Measurements from ENCODE around the gene CPHXL.
A peak's percentile ranks its signal among the peaks of the same experiment; 100 is the strongest.

CPHXL gene

GRCh38 chr16:75726390-75726789 is at the start of gene CPHXL:
Gene CPHXL (minus strand): TSS chr16:75726490. CDS start chr16:75726442, 48 bp downstream.
- TF ChIP-seq NFIC (IDR thresholded peaks at IDR 0.05) (no peak), TAF1 (IDR thresholded peaks at IDR 0.05; ENCODE audit: low read depth) (no peak), EGR1 (IDR thresholded peaks at IDR 0.05) (no peak), CREB1 (IDR thresholded peaks at IDR 0.05; ENCODE audit: low read depth) (no peak), REST (IDR thresholded peaks at IDR 0.05; ENCODE audit: low read depth) (no peak), CEBPB (IDR thresholded peaks at IDR 0.05) (no peak), YY1 (IDR thresholded peaks at IDR 0.05; ENCODE audit: low read depth) (no peak), FOXM1 (IDR thresholded peaks at IDR 0.05; ENCODE audit: borderline replicate concordance, low read depth) (no peak), RAD21 (IDR thresholded peaks at IDR 0.05; ENCODE audit: low read depth) (no peak), TCF12 (IDR thresholded peaks at IDR 0.05; ENCODE audit: low read depth) (no peak), EP300 (IDR thresholded peaks at IDR 0.05; ENCODE audit: borderline replicate concordance) (no peak), ZBTB7A (IDR thresholded peaks at IDR 0.05; ENCODE audit: low read depth) (no peak), TEAD4 (IDR thresholded peaks at IDR 0.05) (no peak), MAX (IDR thresholded peaks at IDR 0.05) (no peak)
- TF ChIP-seq, protein P1, sequence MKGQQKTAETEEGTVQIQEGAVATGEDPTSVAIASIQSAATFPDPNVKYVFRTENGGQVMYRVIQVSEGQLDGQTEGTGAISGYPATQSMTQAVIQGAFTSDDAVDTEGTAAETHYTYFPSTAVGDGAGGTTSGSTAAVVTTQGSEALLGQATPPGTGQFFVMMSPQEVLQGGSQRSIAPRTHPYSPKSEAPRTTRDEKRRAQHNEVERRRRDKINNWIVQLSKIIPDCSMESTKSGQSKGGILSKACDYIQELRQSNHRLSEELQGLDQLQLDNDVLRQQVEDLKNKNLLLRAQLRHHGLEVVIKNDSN (IDR thresholded peaks at IDR 0.05): no peak

DNA sequence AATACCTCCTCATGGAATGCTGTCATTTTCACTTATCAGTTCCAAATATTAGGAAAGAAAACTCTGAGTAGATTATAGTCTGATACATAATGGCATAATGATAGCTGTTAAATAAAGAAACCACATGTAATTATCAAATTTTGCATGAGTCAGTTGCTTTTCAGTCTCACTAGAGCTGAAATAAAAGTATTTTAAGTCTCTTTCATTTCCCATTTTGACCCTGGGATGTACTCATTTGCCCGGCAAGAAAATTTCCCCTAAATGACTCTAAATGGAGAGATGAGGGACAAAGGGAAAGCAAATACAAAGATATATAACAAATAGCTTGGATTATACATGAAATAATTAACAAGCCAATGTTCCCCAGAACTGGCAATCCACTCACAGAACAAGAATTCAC is 47.9 kb upstream of the CPHXL start:
- TF ChIP-seq MAX (IDR thresholded peaks at IDR 0.05): no peak
- TF ChIP-seq TAF1 (IDR thresholded peaks at IDR 0.05; ENCODE audit: low read depth): no peak
- no peak for TF ChIP-seq RAD21 (IDR thresholded peaks at IDR 0.05; ENCODE audit: low read depth)
- TF ChIP-seq REST (IDR thresholded peaks at IDR 0.05; ENCODE audit: low read depth): no peak
- TF ChIP-seq TEAD4 (IDR thresholded peaks at IDR 0.05): no peak
- TF ChIP-seq EGR1 (IDR thresholded peaks at IDR 0.05): no peak
- TF ChIP-seq YY1 (IDR thresholded peaks at IDR 0.05; ENCODE audit: low read depth): no peak
- no peak for TF ChIP-seq CEBPB (IDR thresholded peaks at IDR 0.05)
- TF ChIP-seq FOXM1 (IDR thresholded peaks at IDR 0.05; ENCODE audit: borderline replicate concordance, low read depth): no peak
- no peak for TF ChIP-seq ZBTB7A (IDR thresholded peaks at IDR 0.05; ENCODE audit: low read depth)
- TF ChIP-seq NFIC (IDR thresholded peaks at IDR 0.05): no peak
- TF ChIP-seq CREB1 (IDR thresholded peaks at IDR 0.05; ENCODE audit: low read depth): no peak
- TF ChIP-seq EP300 (IDR thresholded peaks at IDR 0.05; ENCODE audit: borderline replicate concordance): no peak

- no peak for TF ChIP-seq TEAD4 (IDR thresholded peaks at IDR 0.05)
- no peak for TF ChIP-seq NFIC (IDR thresholded peaks at IDR 0.05)
- TF ChIP-seq TAF1 (IDR thresholded peaks at IDR 0.05; ENCODE audit: low read depth): no peak
- TF ChIP-seq, protein P1 (IDR thresholded peaks at IDR 0.05): no peak
- TF ChIP-seq RAD21 (IDR thresholded peaks at IDR 0.05; ENCODE audit: low read depth): no peak
- TF ChIP-seq REST (IDR thresholded peaks at IDR 0.05; ENCODE audit: low read depth): no peak
- no peak for TF ChIP-seq EGR1 (IDR thresholded peaks at IDR 0.05)
- no peak for TF ChIP-seq MAX (IDR thresholded peaks at IDR 0.05)
- no peak for TF ChIP-seq YY1 (IDR thresholded peaks at IDR 0.05; ENCODE audit: low read depth)
- no peak for TF ChIP-seq FOXM1 (IDR thresholded peaks at IDR 0.05; ENCODE audit: borderline replicate concordance, low read depth)
- TF ChIP-seq TCF12 (IDR thresholded peaks at IDR 0.05; ENCODE audit: low read depth): no peak
- TF ChIP-seq EP300 (IDR thresholded peaks at IDR 0.05; ENCODE audit: borderline replicate concordance): no peak
- no peak for TF ChIP-seq ZBTB7A (IDR thresholded peaks at IDR 0.05; ENCODE audit: low read depth)
- TF ChIP-seq CEBPB (IDR thresholded peaks at IDR 0.05): no peak
- TF ChIP-seq CREB1 (IDR thresholded peaks at IDR 0.05; ENCODE audit: low read depth): no peak
These were observed 43.8 kb upstream of the CPHXL start for GRCh38 chr16:75770051-75770450.

- TF ChIP-seq ZBTB7A (IDR thresholded peaks at IDR 0.05; ENCODE audit: low read depth): no peak
- peak; percentile 88 for TF ChIP-seq RAD21 (IDR thresholded peaks at IDR 0.05; ENCODE audit: low read depth)
- TF ChIP-seq, protein P1 (IDR thresholded peaks at IDR 0.05): no peak
- TF ChIP-seq FOXM1 (IDR thresholded peaks at IDR 0.05; ENCODE audit: borderline replicate concordance, low read depth): no peak
These were observed 38.0 kb upstream of the CPHXL start for GRCh38 chr16:75764154-75764768.

Data from Ishikawa (cell line).